ENCODE measurements around the gene PNPLA5. TPM values are rescaled to one million over a fixed set of nuclear protein-coding genes. Genes with fewer than 3 reads are reported as not detected.

The PNPLA5 gene
- total RNA-seq, 1 donor from 2014 or later, result not detected

- Histone ChIP-seq H3K27ac (no peak overlapping the region), H3K4me3 (no peak overlapping the region), H3K9me3 (no peaks in the 10 kb centered on the region), H3K36me3 (no peaks in the 10 kb centered on the region), H3K27me3 (no peaks in the 10 kb centered on the region), H3K4me1 (no peaks in the 10 kb centered on the region)
- DNase-seq (ENCODE audit: extremely low spot score in 2 of 2), result no peak
- intact Hi-C loops (cut with DNase I), result no loop called here
- TF ChIP-seq CTCF (IDR thresholded peaks at IDR 0.05), result no peak
- TF ChIP-seq POLR2AphosphoS5 (IDR thresholded peaks at IDR 0.05; ENCODE audit: insufficient read depth in 1 of 2, low read depth in 1 of 2), result no peak
- TF ChIP-seq POLR2A (IDR thresholded peaks at IDR 0.05), result no peak
Measured at GRCh38 chr22:43848366-43849171, 43.2 kb downstream of the PNPLA5 start.

GRCh38 chr22:43847376-43848289 is 44.2 kb downstream of the PNPLA5 start:
- Histone ChIP-seq H3K4me3 (no peak overlapping the region), H3K9me3 (no peaks in the 10 kb centered on the region), H3K4me1 (no peaks in the 10 kb centered on the region), H3K27ac (no peak overlapping the region), H3K36me3 (no peaks in the 10 kb centered on the region), H3K27me3 (no peaks in the 10 kb centered on the region)
- intact Hi-C loops (cut with DNase I), result no loop called here
- TF ChIP-seq POLR2AphosphoS5 (IDR thresholded peaks at IDR 0.05; ENCODE audit: insufficient read depth in 1 of 2, low read depth in 1 of 2) (no peak), POLR2A (IDR thresholded peaks at IDR 0.05) (no peak), CTCF (IDR thresholded peaks at IDR 0.05) (no peak)
- no peak for DNase-seq (ENCODE audit: extremely low spot score in 2 of 2)

- no peak for TF ChIP-seq POLR2A (IDR thresholded peaks at IDR 0.05)
- TF ChIP-seq CTCF (IDR thresholded peaks at IDR 0.05), result no peak
- TF ChIP-seq POLR2AphosphoS5 (IDR thresholded peaks at IDR 0.05; ENCODE audit: insufficient read depth in 1 of 2, low read depth in 1 of 2), result no peak
- no peaks in the 10 kb centered on the region for H3K27me3 ChIP-seq
- intact Hi-C loops (cut with DNase I), result no loop called here
Measured at GRCh38 chr22:43846966-43847365, 44.8 kb downstream of the PNPLA5 start.

GRCh38 chr22:43845981-43846380 is 45.8 kb downstream of the PNPLA5 start:
- no peaks in the 10 kb centered on the region for H3K9me3 ChIP-seq
- no peak for TF ChIP-seq POLR2A (IDR thresholded peaks at IDR 0.05)
- TF ChIP-seq POLR2AphosphoS5 (IDR thresholded peaks at IDR 0.05; ENCODE audit: insufficient read depth in 1 of 2, low read depth in 1 of 2), result no peak
- no peak for TF ChIP-seq CTCF (IDR thresholded peaks at IDR 0.05)
- DNase-seq (ENCODE audit: extremely low spot score in 2 of 2), result no peak
- H3K4me3 ChIP-seq, result no peak overlapping the region
- no peaks in the 10 kb centered on the region for H3K36me3 ChIP-seq
- no peaks in the 10 kb centered on the region for H3K4me1 ChIP-seq
- H3K27me3 ChIP-seq, result no peaks in the 10 kb centered on the region
- intact Hi-C loops (cut with DNase I), result no loop called here
- H3K27ac ChIP-seq, result no peak overlapping the region

More at GRCh38 chr22:43846966-43847365, 44.8 kb downstream of the PNPLA5 start:
- no peaks in the 10 kb centered on the region for H3K4me1 ChIP-seq
- H3K36me3 ChIP-seq, result no peaks in the 10 kb centered on the region
- DNase-seq (ENCODE audit: extremely low spot score in 2 of 2), result no peak
- no peak overlapping the region for H3K4me3 ChIP-seq
- no peak overlapping the region for H3K27ac ChIP-seq
- H3K9me3 ChIP-seq, result no peaks in the 10 kb centered on the region

All from vagina (tissue), 2 donors.